ENCODE measurements around the gene F2.
"Not testable (repeated sequence)": the region's sequence is repeated elsewhere in the genome, so short reads cannot be mapped to it uniquely, and the experiment has no call there.

The F2 gene

DNA sequence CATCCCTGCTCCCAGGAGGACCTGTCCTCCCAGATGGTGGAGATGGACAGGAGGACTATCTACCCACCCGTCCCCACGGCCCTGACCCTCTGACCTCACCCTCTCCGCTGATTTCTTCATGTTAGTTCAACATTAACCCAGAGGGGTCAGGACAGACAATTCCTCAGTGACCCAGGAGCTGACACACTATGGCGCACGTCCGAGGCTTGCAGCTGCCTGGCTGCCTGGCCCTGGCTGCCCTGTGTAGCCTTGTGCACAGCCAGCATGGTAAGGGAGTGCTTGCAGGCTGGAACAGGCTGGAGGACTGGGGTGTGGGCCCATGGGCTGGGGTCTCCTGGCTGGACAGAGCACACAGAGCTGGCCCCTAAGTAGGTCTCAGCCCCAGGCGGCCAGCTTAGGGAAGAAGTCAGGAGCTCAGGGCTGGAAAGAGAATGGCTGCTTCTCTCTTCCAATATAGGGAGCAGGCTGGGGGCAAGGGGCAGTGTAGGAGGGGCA, at the start of gene F2:
Gene F2 (plus strand): TSS at position 166 of the 495 bp plus-strand sequence. CDS start 23 bp downstream, at position 189.
- DNase-seq (ENCODE audit: low spot score) = no peak

GRCh38 chr11:46669711-46670139, 49.3 kb upstream of the F2 start:
- no peak for DNase-seq (ENCODE audit: low spot score)

DNA sequence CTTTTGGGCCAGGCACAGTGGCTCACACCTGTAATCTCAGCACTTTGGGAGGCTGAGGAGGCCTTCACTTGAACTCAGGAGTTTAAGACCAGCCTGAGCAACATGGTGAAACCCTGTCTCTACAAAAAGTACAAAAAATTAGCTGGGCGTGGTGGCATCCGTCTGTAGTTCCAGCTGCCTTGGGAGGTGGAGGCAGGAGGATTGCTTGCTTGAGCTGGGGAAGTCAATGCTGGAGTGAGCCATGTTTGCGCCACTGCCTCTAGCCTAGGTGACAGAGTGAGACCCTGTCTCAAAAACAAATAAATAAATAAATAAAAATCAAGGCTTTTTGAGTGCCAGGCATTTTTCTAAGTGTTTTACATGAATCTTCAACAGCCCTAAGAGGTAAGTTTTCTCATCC, 48.5 kb upstream of the F2 start:
- not testable (repeated sequence) for DNase-seq (ENCODE audit: low spot score)

DNA sequence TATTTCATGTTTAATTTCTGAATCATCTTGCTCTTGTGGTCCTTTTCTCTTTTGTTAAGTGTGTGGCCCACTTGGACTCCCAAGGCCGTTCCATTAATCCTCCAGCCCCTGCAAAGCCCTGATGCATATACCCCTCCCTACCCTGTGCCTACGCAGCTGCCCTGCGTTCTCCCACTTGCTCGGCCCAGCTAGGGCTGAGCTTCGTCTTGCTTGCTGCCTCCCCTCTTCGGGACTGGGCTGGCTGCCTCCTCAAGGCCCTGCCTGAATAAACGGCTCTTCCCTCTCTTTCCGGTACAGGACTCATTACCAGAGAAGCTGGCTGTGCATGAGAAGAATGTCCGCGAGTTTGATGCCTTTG, 47.1 kb upstream of the F2 start:
- DNase-seq (ENCODE audit: low spot score) = no peak

GRCh38 chr11:46672381-46672839, 46.6 kb upstream of the F2 start:
- DNase-seq (ENCODE audit: low spot score) = no peak

GRCh38 chr11:46673713-46674462, 45.1 kb upstream of the F2 start:
- no peak for DNase-seq (ENCODE audit: low spot score)

DNA sequence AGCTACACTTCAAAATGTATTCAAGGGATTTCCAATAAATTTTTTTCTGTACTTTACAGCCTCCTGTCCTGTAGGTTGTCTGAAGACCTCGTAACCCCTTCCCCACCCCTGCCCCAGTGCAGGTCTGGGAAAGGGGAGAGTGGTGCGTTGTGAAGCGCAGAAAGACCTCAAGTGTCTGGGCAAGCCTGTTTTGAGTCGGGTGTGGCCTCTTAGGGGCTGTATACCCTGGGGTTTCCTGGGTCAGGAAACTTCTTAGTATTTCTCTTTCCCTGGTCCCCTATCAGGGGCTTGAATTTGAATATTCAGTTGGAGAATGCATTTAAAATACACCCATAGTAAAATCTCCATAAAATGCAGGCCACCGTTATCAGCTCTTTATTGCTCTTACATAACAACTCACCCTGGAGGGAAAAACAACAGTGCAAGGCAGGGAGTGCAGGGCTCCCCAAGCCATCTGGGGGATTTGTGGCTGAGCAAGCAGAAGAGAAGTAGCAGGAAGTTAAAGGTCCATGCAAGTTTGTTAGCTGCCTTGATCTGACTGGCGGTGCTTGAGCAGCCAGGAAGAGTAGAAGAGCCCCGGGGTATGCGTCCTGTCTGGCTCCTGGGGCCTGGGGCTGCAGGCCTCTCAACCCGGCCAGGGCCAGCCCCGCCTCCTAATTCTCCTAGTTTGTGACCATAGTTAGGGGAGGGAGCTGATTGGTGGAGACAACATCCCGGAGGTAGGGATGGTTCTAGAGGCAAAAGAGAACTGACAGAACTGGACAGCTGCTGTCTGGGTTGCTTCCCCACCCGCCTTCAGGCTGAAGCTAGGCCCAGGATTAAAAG, 44.3 kb upstream of the F2 start:
- DNase-seq (ENCODE audit: low spot score) = no peak

- no peak for DNase-seq (ENCODE audit: low spot score)
These were observed 43.6 kb upstream of the F2 start for GRCh38 chr11:46675288-46675851.

DNA sequence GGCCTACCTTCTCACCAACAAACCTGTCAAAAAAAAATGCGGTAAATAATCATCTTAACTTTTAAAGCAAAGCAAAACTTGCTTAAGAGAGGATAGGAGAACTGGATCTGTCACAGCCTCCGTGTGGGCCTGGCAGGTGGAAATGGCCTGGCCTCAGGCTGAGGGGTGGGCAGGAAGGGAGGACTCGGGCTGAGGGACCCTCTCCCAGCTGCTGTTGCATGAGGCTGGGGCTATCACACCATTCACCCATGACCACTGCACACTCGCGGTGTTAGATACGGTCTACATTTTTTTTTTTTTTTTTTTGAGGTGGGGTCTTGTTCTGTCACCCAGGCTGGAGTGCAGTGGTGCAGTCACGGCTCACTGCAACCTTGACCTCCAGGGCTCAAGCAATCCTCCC, 43.1 kb upstream of the F2 start:
- DNase-seq (ENCODE audit: low spot score) = no peak

GRCh38 chr11:46676436-46677158, 42.4 kb upstream of the F2 start:
- no peak for DNase-seq (ENCODE audit: low spot score)

DNA sequence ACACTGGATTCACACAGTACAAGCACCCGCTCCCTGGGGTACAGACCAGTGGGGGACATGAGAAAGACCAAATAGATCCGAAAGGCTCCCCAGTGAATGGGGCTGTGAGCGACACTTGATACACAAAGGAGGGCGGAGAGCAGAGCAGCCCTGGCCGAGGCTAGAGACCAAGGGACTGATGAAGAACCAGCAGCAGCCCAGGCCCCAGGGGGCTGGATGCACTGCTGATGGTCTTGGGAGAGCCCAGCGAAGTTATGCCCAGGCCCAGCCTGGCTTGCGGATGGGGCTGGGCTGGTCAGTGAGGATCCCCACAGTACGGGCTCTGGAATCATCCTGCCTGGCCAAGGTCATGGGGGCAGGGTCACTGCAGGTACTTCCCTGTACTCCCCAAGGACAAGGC, 41.8 kb upstream of the F2 start:
- DNase-seq (ENCODE audit: low spot score) = no peak

DNA sequence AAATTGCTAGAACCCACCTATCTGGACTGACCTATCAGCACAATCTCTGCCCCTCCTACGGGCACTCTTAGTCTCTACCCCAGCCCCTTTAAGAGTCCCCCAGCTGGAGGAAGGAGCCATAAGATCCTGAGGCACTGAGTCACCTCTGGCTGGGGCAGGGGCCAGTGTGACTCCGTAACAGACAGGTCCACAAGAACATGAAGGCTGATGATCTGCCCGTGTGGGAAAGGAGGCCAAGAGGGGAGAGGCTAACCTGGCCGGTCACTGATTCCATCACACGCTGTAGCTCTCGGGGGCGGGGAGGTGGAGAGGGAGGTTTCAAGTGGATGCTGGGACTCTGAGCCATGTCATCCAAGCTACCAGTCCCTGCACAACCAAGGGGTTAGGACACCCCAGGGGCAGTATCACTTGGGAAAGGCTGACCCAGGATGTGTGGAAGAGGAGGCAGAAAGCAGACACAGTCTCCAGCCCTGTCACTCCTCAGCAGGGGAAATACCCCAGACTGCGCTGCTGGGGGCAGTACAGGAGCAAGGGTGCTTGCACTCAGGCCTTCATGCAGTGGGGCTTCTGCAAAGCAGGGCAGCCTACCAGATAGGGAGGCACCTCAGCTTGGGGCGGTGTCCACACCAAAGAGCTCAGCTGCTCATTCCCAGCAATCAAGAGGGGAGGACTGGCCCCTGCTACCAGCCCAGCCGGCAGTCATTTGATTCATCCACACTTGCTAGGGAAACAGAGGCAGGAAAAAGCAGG, 40.8 kb upstream of the F2 start:
- no peak for DNase-seq (ENCODE audit: low spot score)

DNA sequence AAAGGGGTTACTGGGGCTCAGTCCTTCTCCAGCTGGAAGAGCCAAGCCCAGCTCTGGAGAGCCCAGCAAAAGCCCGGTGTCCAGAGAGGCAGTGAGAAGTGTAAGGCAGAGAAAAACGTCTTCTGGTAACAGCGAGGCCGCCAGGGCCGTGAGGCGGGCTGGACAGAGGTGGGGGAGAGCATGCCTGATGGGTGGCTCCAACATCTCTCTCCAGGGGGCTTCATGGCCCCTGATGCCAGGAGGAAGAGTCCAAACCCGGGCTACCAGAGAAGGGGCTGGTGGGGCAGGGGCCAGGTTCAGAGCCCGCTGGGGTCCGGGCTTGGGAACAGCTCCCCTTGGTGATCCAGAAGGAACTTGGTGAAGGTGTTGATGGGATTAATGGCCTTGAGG, 40.3 kb upstream of the F2 start:
- no peak for DNase-seq (ENCODE audit: low spot score)

DNA sequence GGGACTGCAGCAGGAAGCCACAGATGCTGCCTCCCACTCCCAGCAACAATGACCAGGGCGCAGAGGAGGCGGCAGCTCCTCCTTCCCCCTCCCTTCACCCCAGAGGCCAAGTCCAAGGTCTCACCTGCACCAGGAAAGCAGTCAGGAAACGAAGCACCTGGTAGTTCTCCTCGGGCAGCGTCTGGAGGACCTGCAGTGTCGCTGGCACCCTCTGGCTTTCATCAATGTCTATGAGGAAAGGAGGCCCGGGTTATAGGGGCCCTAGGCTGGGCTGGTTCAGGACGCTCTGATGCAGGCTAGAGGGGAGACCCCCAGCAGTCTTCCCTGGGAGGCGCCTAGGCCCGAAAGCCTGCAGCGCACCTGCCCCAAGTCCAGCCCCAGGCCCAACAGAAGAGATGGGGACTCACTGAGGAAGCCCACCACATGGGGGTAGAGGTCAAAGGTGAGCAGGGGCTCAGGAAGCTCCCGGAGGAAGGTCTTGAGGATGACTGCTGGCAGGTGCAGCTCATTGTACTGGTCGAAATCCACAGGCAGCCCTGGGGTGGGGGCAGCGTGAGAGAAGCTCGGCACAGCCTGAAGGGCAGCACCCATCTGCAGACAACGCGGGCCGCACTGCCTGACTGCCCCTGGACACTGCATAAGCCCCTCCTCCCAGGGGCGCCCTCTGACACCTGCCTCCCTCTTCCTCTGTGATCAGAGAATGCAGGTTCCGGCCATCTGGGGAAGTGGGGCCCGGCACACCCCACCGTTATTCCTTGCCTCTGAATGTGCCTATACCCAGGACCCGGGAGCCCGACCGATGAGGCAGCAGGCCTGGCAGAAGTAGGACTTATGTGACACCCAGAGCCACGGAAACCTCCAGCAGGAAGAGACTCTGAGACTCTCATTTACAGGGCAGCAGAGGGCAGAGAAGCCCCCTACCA, 39.5 kb upstream of the F2 start:
- DNase-seq (ENCODE audit: low spot score) = no peak

DNA sequence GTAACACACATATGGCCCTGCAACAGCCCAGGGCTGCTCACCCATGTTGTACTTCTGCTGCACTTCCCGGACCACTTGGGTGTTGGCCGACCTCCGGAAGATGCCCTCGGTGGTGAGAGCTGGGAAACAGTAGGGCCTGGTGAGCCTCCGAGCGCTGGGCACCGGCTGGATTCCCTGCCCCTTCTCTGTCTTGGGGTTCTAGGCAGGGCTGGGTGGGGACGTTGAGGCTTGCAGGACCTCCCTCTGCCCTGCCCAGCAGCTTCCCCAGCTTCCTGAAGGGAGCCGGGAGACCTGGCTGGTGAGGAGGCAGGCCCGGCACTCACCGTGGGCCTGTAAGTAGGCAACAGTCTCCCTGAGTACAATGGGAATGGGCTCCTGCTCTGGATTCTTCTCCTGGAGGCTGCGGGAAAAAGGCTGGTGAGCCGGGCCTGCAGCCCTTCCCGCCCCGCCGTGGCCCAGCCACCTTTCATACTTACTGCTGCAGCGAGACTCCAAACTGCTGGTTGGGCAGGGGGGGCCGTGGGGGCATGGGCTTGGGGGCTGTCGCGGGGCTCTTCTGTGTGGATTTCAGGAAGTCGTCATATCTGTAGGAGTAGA, 38.8 kb upstream of the F2 start:
- DNase-seq (ENCODE audit: low spot score) = no peak

DNA sequence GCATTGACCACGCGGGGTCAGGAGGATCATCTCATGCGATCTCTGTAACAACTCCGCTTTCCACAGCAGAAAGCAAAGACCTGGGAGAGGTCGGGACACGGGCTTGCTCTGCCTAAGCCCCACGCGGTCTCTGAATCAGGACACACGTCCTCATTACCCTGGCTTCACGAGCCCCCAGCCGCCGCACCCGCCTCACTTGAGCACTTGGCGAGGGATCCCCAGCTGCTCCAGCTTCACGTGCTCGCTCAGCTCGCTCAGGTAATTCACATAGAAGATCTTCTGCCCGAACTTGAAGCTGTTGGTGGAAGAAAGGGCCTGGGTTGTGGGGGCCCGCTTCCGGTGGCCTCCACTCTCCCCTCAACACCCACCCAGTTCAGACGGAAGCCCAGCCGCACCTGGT, 38.2 kb upstream of the F2 start:
- DNase-seq (ENCODE audit: low spot score) = no peak

GRCh38 chr11:46681814-46682213, 37.2 kb upstream of the F2 start:
- DNase-seq (ENCODE audit: low spot score) = no peak

- DNase-seq (ENCODE audit: low spot score) = no peak
These were observed 36.0 kb upstream of the F2 start for GRCh38 chr11:46682773-46683752.

DNA sequence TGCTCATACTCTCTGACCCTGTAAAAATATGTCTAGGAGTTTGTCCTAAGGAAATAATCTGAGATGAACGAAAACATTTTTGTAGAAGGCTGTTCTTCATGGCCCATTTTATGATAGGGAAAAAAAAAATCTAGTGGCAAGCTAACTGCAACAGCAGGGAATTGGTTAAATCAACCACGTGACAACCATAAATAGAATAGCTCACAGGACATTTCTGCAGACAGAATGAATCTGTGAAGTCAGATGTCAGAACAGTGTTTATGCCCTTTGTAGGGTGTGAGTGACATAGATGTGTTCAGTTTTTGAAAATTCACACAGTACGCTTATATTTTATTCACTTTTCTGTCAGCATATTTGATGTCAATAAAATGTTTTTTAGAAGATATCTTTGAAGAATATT, 34.6 kb upstream of the F2 start:
- no peak for DNase-seq (ENCODE audit: low spot score)

All from LoVo (cell line).